NCI-H2196 (cell line): ENCODE measurements around the gene SYTL3.

ENCODE experiments used
- DNase-seq: peaks from one replicate; lab custom pipeline; 2025; ENCODE audit not compliant: unreplicated experiment; lab: John Stamatoyannopoulos, UW

The SYTL3 gene

DNA sequence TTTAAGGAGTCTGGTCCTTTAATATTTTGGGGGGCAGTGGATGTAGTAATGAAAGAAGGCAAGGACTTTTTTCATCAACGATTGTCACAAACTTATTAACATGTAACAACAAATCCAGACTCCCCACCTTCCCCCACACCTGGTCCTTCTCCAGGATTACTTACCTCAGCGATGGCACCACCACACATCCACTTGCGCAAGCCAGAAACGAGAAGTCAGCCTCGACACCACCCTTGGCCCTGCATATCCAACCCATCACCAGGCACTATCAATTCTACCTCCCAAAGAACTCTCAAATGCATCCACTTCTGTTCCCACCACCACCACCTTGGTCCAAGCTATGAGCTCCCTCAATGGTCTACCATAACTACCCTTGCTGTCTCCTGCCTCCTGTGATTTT, 162.8 kb downstream of the SYTL3 start:
- no peak for DNase-seq

DNA sequence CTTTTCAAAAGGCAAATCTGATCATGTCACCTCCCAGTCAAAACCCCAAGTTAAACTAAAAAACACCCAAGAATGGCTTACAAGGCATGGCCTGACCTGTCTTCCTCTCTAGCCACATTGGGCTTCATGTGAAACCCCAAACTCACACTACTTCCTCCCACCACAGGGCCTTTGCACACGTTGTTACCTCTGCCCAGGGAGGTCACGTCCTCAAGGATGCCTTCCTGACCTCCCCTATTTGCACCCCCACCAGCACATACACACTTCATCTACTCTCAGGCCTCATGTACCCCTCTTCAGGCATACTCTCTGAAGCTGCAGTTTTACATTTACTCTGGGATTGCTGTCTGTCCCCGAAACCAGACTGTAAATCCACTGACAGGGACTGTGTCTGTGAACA, 163.2 kb downstream of the SYTL3 start:
- DNase-seq: no peak
